ENCODE data around the gene OPTC.

DNA sequence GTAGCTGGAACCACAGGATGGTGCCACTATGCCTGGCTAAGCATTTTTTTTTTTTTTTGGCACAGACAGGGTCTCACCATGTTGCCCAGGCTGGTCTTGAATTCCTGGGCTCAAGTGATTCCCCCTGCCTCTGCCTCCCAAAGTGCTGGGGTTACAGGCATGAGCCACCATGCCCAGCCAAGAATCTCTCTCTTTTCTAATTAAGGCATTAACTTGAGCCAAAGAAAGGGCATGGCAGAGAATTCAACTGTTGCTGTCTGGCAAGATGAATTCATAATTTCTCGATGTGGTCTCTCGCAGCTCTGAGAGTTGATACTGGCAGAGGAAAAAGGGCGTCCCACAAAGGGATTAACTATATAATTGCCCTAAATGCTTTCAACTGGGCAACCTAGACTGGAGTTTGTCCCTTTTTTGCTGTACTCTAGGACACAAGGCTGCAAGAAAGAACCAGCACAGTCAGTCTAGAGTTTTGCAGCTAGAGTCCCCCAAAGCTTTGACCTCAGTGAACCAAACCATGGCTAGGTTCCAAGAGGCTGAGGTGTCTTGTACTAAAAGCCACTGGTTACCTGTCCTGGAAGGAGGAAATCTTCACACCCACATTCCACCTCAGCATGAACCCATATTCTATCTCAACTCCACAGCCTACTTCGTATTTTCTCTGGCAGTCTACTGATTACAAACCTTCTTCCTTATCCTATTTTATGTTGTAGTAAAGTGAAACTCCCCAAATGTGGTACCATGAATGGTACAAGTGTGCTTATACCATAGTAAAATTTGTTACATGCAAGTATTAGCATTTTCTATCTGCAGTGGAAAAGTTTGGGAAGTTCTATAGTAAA is 51.2 kb downstream of the OPTC start:
- TF ChIP-seq, protein P1, sequence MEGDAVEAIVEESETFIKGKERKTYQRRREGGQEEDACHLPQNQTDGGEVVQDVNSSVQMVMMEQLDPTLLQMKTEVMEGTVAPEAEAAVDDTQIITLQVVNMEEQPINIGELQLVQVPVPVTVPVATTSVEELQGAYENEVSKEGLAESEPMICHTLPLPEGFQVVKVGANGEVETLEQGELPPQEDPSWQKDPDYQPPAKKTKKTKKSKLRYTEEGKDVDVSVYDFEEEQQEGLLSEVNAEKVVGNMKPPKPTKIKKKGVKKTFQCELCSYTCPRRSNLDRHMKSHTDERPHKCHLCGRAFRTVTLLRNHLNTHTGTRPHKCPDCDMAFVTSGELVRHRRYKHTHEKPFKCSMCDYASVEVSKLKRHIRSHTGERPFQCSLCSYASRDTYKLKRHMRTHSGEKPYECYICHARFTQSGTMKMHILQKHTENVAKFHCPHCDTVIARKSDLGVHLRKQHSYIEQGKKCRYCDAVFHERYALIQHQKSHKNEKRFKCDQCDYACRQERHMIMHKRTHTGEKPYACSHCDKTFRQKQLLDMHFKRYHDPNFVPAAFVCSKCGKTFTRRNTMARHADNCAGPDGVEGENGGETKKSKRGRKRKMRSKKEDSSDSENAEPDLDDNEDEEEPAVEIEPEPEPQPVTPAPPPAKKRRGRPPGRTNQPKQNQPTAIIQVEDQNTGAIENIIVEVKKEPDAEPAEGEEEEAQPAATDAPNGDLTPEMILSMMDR (IDR thresholded peaks at IDR 0.05; ENCODE audit: insufficient read depth, low read depth, low read length) = no peak
- TF ChIP-seq EZH2 (IDR thresholded peaks at IDR 0.05; ENCODE audit: insufficient read depth, low read length) = no peak
